HepG2 (cell line): ENCODE measurements around the gene ZNF213. TPM values are rescaled to one million over a fixed set of nuclear protein-coding genes. Genes with fewer than 3 reads are reported as not detected.

Experiments
- E2F5 ChIP-seq: sonication (generic); formaldehyde crosslinking; conservative IDR thresholded peaks from 2 replicates; pipeline ENCODE4 v1.4.0; 2020; ENCODE audit warnings: missing genetic modification reagents
- ETV5 ChIP-seq: IDR thresholded peaks from 2 replicates; pipeline ENCODE4 v1.6.1; 2018; ENCODE audit warnings: missing biosample characterization, missing genetic modification reagents, inconsistent platforms, borderline replicate concordance
- KAT8 ChIP-seq: IDR thresholded peaks from 2 replicates; pipeline ENCODE4 v1.6.1; 2016; ENCODE audit warnings: missing genetic modification reagents, missing compliant biosample characterization
- MTF2 ChIP-seq: sonication (generic); formaldehyde crosslinking; IDR thresholded peaks from 2 replicates; pipeline ENCODE4 v1.5.0; 2020; ENCODE audit warnings: missing genetic modification reagents, borderline replicate concordance
- SOX13 ChIP-seq, 3 experiments: fragments of 450-650 bp in 1 of 3; sonication (generic) in 1 of 3; formaldehyde crosslinking in 1 of 3; IDR thresholded peaks in 2 of 3; conservative IDR thresholded peaks in 1 of 3; 2 replicates each; pipeline versions ENCODE4 v1.5.0 to v1.6.1; 2016 to 2020; ENCODE audit warnings: antibody characterized with exemption in 1 of 3, mild to moderate bottlenecking in 1 of 3, missing compliant biosample characterization in 1 of 3, missing genetic modification reagents in 1 of 3, moderate library complexity in 1 of 3
- ZBTB2 ChIP-seq: sonication (generic); formaldehyde crosslinking; IDR thresholded peaks from 2 replicates; pipeline ENCODE4 v1.8.0; 2022; ENCODE audit warnings: low read depth, missing genetic modification reagents
- ZHX2 ChIP-seq, 2 experiments: sonication (generic) in 1 of 2; formaldehyde crosslinking in 1 of 2; IDR thresholded peaks; 2 replicates each; pipeline versions ENCODE4 v1.6.1 to v1.9.0; 2014 to 2022; ENCODE audit warnings: antibody characterized with exemption in 1 of 2, borderline replicate concordance in 1 of 2, inconsistent platforms in 1 of 2, low read depth in 1 of 2, missing genetic modification reagents in 1 of 2
- ZNF224 ChIP-seq: sonication (generic); formaldehyde crosslinking; IDR thresholded peaks from 2 replicates; pipeline ENCODE4 v1.5.0; 2020; ENCODE audit warnings: mild to moderate bottlenecking, missing genetic modification reagents
- ZNF354B ChIP-seq: sonication (generic); formaldehyde crosslinking; IDR thresholded peaks from 2 replicates; pipeline ENCODE4 v1.8.0; 2022; ENCODE audit warnings: mild to moderate bottlenecking, missing genetic modification reagents
- ZNF574 ChIP-seq: sonication (generic); formaldehyde crosslinking; IDR thresholded peaks from 2 replicates; pipeline ENCODE4 v1.4.0; 2020; ENCODE audit warnings: missing genetic modification reagents
- ZNF616 ChIP-seq: sonication (generic); formaldehyde crosslinking; IDR thresholded peaks from 2 replicates; pipeline ENCODE4 v1.5.0; 2020; ENCODE audit warnings: low read depth, mild to moderate bottlenecking, missing genetic modification reagents
- ZNF639 ChIP-seq: conservative IDR thresholded peaks from 2 replicates; pipeline ENCODE4 v1.6.1; 2018; ENCODE audit warnings: missing genetic modification reagents
- ZNF749 ChIP-seq: sonication (generic); formaldehyde crosslinking; IDR thresholded peaks from 2 replicates; pipeline ENCODE4 v1.8.0; 2022; ENCODE audit warnings: mild to moderate bottlenecking, missing genetic modification reagents, moderate library complexity, borderline replicate concordance
- polyA plus RNA-seq, 8 experiments: library from polyadenylated mRNA; depleted of rRNA in 3 of 8; stranded (reverse) in 7 of 8; unstranded in 1 of 8; fragments of >200 nt; fragmentation: Illumina TruSeq in 4 of 8; extraction: Trizol in 4 of 8; gene quantifications; 2 replicates each; pipeline versions ENCODE4 v1.2.1 to v1.2.3, GENCODE V29; 2011 to 2016; ENCODE audit warnings: low read depth in 4 of 8, missing spikeins in 1 of 8, mixed read lengths in 1 of 8; ENCODE audit not compliant: insufficient read depth in 1 of 8
- total RNA-seq, 5 experiments: library from RNA; depleted of rRNA; stranded (reverse); fragments of >200 nt; fragmentation: Illumina TruSeq; extraction: Trizol; gene quantifications; 2 replicates each; pipeline ENCODE4 v1.2.3, GENCODE V29; 2016; ENCODE audit warnings: low read depth in 1 of 5

The ZNF213 gene
- total and polyA plus RNA-seq, 2 of the 13 experiments (the other 11 are each of a cell fraction or from before 2014, with no cell fraction given) = 0.59 to 0.97 TPM

GRCh38 chr16:3158510-3159314 lies 23.9 kb downstream of the ZNF213 start (continued):
- TF ChIP-seq ZNF574 (CRISPR knock-in tag) = peak; percentile 63
- TF ChIP-seq ETV5 = 0 out of 2 replicates have a peak, but pooled peaks have one; percentile 7
- no peak for TF ChIP-seq ZBTB2
- TF ChIP-seq ZNF616 (CRISPR knock-in tag) = no peak
- no peak for TF ChIP-seq ZNF639 (CRISPR knock-in tag)
- TF ChIP-seq ZNF749 (CRISPR knock-in tag) = 0 out of 2 replicates have a peak, but pooled peaks have one; percentile 36
- no peak for TF ChIP-seq ZHX2 (IDR thresholded peaks at IDR 0.05; ENCODE audit: low read depth)
- no peak for TF ChIP-seq ZHX2 (CRISPR knock-in tag; IDR thresholded peaks at IDR 0.05; ENCODE audit: borderline replicate concordance)
- TF ChIP-seq E2F5 (CRISPR knock-in tag) = 0 out of 2 replicates have a peak, but pooled peaks have one; percentile 31
- no peak for TF ChIP-seq ZNF224 (CRISPR knock-in tag)
- peak; percentile 53; the same call in 1 of the 2 replicates for TF ChIP-seq KAT8 (CRISPR knock-in tag)
- TF ChIP-seq SOX13 (IDR thresholded peaks at IDR 0.05) = no peak
- TF ChIP-seq SOX13 (CRISPR knock-in tag; conservative IDR thresholded peaks at IDR 0.05 in 1 of 2, IDR thresholded peaks at IDR 0.05 in 1 of 2) = 0 out of 4 replicates have a peak, but pooled peaks of 1 of the 2 experiments have one; percentile 6
- TF ChIP-seq ZNF354B (CRISPR knock-in tag) = no peak
- no peak for TF ChIP-seq MTF2 (CRISPR knock-in tag)
